Hepatocyte (in vitro differentiated cells): Measurements from ENCODE around the gene MTCH1. TPM values are rescaled to one million over a fixed set of nuclear protein-coding genes. Genes with fewer than 3 reads are reported as not detected.

Experiments
- DNase-seq: peaks from one replicate; pipeline ENCODE4 v3.0.0-alpha.2; 2016; ENCODE audit warnings: low spot score
- H2AFZ ChIP-seq: fragments of 200-600 bp; sonication (generic); 2 replicates; pipeline ENCODE4 v1.6.0; 2016; ENCODE audit warnings: antibody characterized with exemption, mild to moderate bottlenecking
- H3K27ac ChIP-seq: fragments of 200-600 bp; sonication (generic); 2 replicates; pipeline ENCODE4 v1.5.1; 2016; ENCODE audit warnings: mild to moderate bottlenecking
- H3K27me3 ChIP-seq: fragments of 200-600 bp; sonication (generic); 2 replicates; pipeline ENCODE4 v1.6.1; 2016
- H3K36me3 ChIP-seq: fragments of 200-600 bp; sonication (generic); replicated peaks from 2 replicates; pipeline ENCODE4 v1.5.1; 2016; ENCODE audit warnings: low read depth; ENCODE audit not compliant: insufficient read depth
- H3K4me1 ChIP-seq: fragments of 200-600 bp; sonication (generic); 2 replicates; pipeline ENCODE4 v1.5.1; 2016; ENCODE audit warnings: mild to moderate bottlenecking, moderate library complexity; ENCODE audit not compliant: insufficient read depth
- H3K4me2 ChIP-seq: fragments of 200-600 bp; sonication (generic); 2 replicates; pipeline ENCODE4 v1.6.0; 2016
- H3K4me3 ChIP-seq: fragments of 200-600 bp; sonication (generic); 2 replicates; pipeline ENCODE4 v1.5.1; 2016; ENCODE audit warnings: mild to moderate bottlenecking
- H3K79me2 ChIP-seq: fragments of 200-600 bp; sonication (generic); 2 replicates; pipeline ENCODE4 v1.6.0; 2017; ENCODE audit warnings: mild to moderate bottlenecking
- H3K9me2 ChIP-seq: fragments of 200-600 bp; sonication (generic); replicated peaks from 2 replicates; pipeline ENCODE4 v1.6.0; 2017; ENCODE audit warnings: mild to moderate bottlenecking; ENCODE audit not compliant: insufficient read depth
- H3K9me3 ChIP-seq: fragments of 200-600 bp; sonication (generic); 2 replicates; pipeline ENCODE4 v1.5.1; 2016; ENCODE audit warnings: low read depth, mild to moderate bottlenecking
- H4K20me1 ChIP-seq: fragments of 200-600 bp; sonication (generic); 2 replicates; pipeline ENCODE4 v1.6.0; 2016; ENCODE audit warnings: mild to moderate bottlenecking; ENCODE audit not compliant: insufficient read depth, poor library complexity, severe bottlenecking
- EZH2 ChIP-seq: fragments of 200-600 bp; sonication (generic); IDR thresholded peaks from 2 replicates; pipeline ENCODE4 v1.6.1; 2016; ENCODE audit warnings: antibody characterized with exemption, mild to moderate bottlenecking, borderline replicate concordance
- EZH2phosphoT487 ChIP-seq: fragments of 200-600 bp; sonication (generic); IDR thresholded peaks from one replicate; pipeline ENCODE4 v1.6.1; 2018; ENCODE audit warnings: antibody characterized with exemption, mild to moderate bottlenecking, low read depth, moderate library complexity; ENCODE audit not compliant: unreplicated experiment, severe bottlenecking
- WGBS: methylation state at CpG from one replicate; pipeline ENCODE4 v1.1.6; 2016; ENCODE audit warnings: low lambda C conversion rate; ENCODE audit errors: missing lambda C conversion rate; 5-methylcytosine and 5-hydroxymethylcytosine counted together
- polyA plus RNA-seq: library from polyadenylated mRNA; unstranded; fragments of >200 nt; fragmentation: Nextera tagmentation; extraction: Ambion mirVana; gene quantifications from 2 replicates; pipeline ENCODE4 v1.2.1, GENCODE V29; 2016
- total RNA-seq: library from RNA; depleted of rRNA; stranded (reverse); fragments of >200 nt; gene quantifications from 2 replicates; pipeline ENCODE4 v1.2.3, GENCODE V29; 2014
- TF ChIP-seq, protein P1 (sequence below): fragments of 200-600 bp; sonication (generic); IDR thresholded peaks from 2 replicates; pipeline ENCODE4 v1.5.1; 2016; ENCODE audit warnings: antibody characterized with exemption, mild to moderate bottlenecking; ENCODE audit not compliant: poor library complexity

The MTCH1 gene
- total and polyA plus RNA-seq, 2 experiments from 2014 or later: 203 to 395 TPM

DNA sequence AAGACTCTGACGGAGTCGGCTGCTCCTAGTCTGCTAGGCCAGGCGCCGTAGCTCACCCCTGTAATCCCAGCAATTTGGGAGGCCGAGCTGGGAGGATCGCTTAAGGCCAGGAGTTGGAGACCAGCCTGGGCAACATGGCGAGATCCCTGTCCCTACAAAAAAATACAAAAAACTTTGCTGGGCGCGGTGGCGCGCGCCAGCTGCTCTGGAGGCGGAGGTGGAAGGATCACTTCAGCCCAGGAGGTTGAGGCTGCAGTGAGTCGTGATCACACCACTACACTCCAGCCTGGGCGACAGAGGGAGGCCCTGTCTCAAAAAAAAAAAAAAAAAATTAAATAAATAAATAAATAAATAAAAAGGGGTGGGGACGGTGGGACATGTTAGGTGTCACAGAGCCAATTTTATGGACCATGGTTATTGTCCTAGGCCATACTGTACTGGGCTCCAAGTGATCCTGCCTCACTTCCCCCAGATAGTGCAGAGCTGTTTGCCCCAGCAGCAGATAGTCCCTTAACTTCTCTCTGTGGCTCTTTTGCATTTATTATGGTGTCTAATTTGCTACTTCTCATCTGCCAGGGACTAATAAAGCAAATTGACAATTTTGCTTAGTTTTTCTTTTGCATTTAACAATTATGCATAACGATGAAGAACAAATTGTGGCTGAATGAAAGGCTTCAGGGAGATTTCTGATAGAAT, 26.3 kb downstream of the MTCH1 start:
- peaks cover 10% of the 10 kb centered on the region for H3K4me1 ChIP-seq
- H3K4me2 ChIP-seq: no peak overlapping the region
- 95% methylated on average over 17 of the region's 17 CpGs for WGBS
- H3K36me3 ChIP-seq: no peaks in the 10 kb centered on the region
- H4K20me1 ChIP-seq: no peaks in the 10 kb centered on the region
- TF ChIP-seq EZH2 (no peak), EZH2phosphoT487 (no peak)
- TF ChIP-seq, protein P1, sequence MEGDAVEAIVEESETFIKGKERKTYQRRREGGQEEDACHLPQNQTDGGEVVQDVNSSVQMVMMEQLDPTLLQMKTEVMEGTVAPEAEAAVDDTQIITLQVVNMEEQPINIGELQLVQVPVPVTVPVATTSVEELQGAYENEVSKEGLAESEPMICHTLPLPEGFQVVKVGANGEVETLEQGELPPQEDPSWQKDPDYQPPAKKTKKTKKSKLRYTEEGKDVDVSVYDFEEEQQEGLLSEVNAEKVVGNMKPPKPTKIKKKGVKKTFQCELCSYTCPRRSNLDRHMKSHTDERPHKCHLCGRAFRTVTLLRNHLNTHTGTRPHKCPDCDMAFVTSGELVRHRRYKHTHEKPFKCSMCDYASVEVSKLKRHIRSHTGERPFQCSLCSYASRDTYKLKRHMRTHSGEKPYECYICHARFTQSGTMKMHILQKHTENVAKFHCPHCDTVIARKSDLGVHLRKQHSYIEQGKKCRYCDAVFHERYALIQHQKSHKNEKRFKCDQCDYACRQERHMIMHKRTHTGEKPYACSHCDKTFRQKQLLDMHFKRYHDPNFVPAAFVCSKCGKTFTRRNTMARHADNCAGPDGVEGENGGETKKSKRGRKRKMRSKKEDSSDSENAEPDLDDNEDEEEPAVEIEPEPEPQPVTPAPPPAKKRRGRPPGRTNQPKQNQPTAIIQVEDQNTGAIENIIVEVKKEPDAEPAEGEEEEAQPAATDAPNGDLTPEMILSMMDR: no peak
- no peak overlapping the region for H3K27ac ChIP-seq
- no peaks in the 10 kb centered on the region for H3K79me2 ChIP-seq
- no peaks in the 10 kb centered on the region for H3K9me2 ChIP-seq
- no peaks in the 10 kb centered on the region for H3K27me3 ChIP-seq
- DNase-seq: no peak
- no peaks in the 10 kb centered on the region for H3K9me3 ChIP-seq
- no peak overlapping the region for H2AFZ ChIP-seq
- H3K4me3 ChIP-seq: no peak overlapping the region

DNA sequence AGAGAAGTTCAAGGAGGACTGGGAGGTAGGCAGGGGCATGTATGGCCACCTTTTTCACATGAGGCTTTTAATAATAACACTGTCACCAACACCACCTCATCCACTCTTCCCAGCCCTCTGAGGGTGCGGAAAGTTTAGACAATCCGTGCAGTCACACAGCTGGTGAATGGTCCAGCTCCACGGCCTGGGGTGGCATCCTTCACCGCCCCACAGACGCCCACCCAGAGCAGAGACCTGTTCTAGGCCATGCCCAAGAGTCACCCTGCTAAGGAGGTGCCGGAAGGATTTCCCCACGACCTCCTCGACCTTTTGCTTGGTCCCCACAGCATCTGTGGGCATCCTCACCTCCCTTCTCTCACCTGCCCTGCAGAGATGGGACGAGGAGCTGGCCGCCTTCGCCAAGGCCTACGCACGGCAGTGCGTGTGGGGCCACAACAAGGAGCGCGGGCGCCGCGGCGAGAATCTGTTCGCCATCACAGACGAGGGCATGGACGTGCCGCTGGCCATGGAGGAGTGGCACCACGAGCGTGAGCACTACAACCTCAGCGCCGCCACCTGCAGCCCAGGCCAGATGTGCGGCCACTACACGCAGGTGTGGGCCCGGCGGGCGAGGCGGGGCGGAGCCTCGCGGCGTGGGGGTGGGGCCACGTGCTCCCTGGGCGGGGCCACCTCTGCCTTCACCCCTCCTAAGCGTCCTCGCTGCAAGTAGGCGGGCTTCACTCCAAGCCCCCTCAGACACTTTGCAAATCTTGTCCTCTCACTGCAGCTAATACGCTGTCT, 27.0 kb downstream of the MTCH1 start:
- H3K79me2 ChIP-seq: no peaks in the 10 kb centered on the region
- no peaks in the 10 kb centered on the region for H4K20me1 ChIP-seq
- TF ChIP-seq EZH2phosphoT487 (no peak), EZH2 (no peak)
- TF ChIP-seq, protein P1: no peak
- no peak overlapping the region for H3K4me3 ChIP-seq
- H3K9me2 ChIP-seq: no peaks in the 10 kb centered on the region
- H3K9me3 ChIP-seq: no peaks in the 10 kb centered on the region
- no peaks in the 10 kb centered on the region for H3K36me3 ChIP-seq
- no peak overlapping the region for H2AFZ ChIP-seq
- no peak for DNase-seq
- peaks cover 10% of the 10 kb centered on the region for H3K4me1 ChIP-seq
- WGBS: 94% methylated on average over 37 of the region's 44 CpGs
- H3K27ac ChIP-seq: no peak overlapping the region
- H3K27me3 ChIP-seq: no peaks in the 10 kb centered on the region
- H3K4me2 ChIP-seq: no peak overlapping the region

DNA sequence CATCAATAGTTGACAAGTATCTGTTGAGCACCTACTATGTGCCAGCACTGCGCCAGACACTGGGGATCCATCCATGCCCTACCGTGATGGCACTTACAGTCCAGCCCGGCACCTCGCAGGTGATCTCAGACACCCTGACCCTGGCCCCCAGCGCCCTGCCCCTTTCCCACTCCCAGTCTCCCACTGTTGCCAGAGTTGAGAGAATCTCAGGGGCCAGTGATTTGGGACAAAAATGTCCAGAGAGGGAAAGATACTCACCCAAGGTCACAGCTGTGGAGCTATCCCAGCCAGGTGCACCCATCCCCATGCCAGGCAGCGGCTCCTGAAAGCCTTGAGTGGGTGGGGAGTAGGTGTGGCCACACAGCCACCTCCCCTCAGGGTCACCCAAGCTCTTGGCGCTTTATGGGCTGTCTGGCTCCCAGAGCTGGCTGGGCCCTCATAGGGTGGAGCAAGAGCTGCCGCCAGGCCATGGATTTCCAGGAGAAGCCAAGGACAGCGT, 28.2 kb downstream of the MTCH1 start:
- TF ChIP-seq, protein P1: no peak
- TF ChIP-seq EZH2: no peak
- peaks cover 10% of the 10 kb centered on the region for H3K4me1 ChIP-seq
- H3K36me3 ChIP-seq: no peaks in the 10 kb centered on the region
- H3K9me2 ChIP-seq: no peaks in the 10 kb centered on the region
- H3K27ac ChIP-seq: no peak overlapping the region
- no peak overlapping the region for H2AFZ ChIP-seq
- H3K27me3 ChIP-seq: no peaks in the 10 kb centered on the region
- H3K4me3 ChIP-seq: no peak overlapping the region
- H3K9me3 ChIP-seq: no peaks in the 10 kb centered on the region
- H3K79me2 ChIP-seq: no peaks in the 10 kb centered on the region
- DNase-seq: no peak
- no peak overlapping the region for H3K4me2 ChIP-seq
- H4K20me1 ChIP-seq: no peaks in the 10 kb centered on the region
- WGBS: 88% methylated on average over 9 of the region's 9 CpGs
